Panc1 (cell line): ENCODE data around the gene WNK1. TPM values are rescaled to one million over a fixed set of nuclear protein-coding genes. Genes with fewer than 3 reads are reported as not detected.

ENCODE experiments used
- ATAC-seq: fragments of 200-7000 bp; cut with Tn5 transposase; 2 replicates; pipeline ENCODE4 v1.9.1; 2020; ENCODE audit warnings: mild to moderate bottlenecking, moderate library complexity
- BruUV-seq: library from RNA; stranded (reverse); fragments of 400-500 nt; replicated peaks from 2 replicates; lab custom pipeline; 2021; lab: Mats Ljungman, UMichigan
- CTCF ChIA-PET: fragments of 300-600 bp; sonication (Branson Sonifier 250); formaldehyde crosslinking; loops from one replicate; lab custom pipeline; 2022; ENCODE audit warnings: antibody characterized with exemption; lab: Charles Lee
- POLR2A ChIA-PET: fragments of 300-600 bp; sonication (Branson Sonifier 250); formaldehyde crosslinking; loops from one replicate; lab custom pipeline; 2022; ENCODE audit warnings: antibody characterized with exemption; lab: Charles Lee
- DNase-seq: peaks from one replicate; pipeline ENCODE4 v3.0.0-alpha.2; 2010; ENCODE audit warnings: low read depth, low spot score
- H3K27ac ChIP-seq: 2 replicates; pipeline ENCODE4 v1.5.1; 2011; ENCODE audit warnings: mild to moderate bottlenecking, low read length, inconsistent platforms
- H3K27me3 ChIP-seq: fragments of 200-500 bp; sonication (Bioruptor generic); 2 replicates; pipeline ENCODE4 v1.6.0; 2014; ENCODE audit warnings: low read length, inconsistent platforms; ENCODE audit not compliant: control insufficient read depth, insufficient read depth
- H3K36me3 ChIP-seq: fragments of 200-500 bp; sonication (Bioruptor generic); 2 replicates; pipeline ENCODE4 v1.5.1; 2014; ENCODE audit warnings: inconsistent platforms, mild to moderate bottlenecking, low read length, moderate library complexity; ENCODE audit not compliant: control insufficient read depth, insufficient read depth
- H3K4me1 ChIP-seq: 2 replicates; pipeline ENCODE4 v1.5.1; 2011; ENCODE audit warnings: inconsistent platforms, mild to moderate bottlenecking, low read length, moderate library complexity; ENCODE audit not compliant: control insufficient read depth, insufficient read depth
- H3K4me3 ChIP-seq, 2 experiments: 2 replicates each; pipeline ENCODE4 v1.5.1; 2011 to 2012; ENCODE audit warnings: low read depth in 2 of 2, low read length in 2 of 2, mild to moderate bottlenecking in 2 of 2, inconsistent platforms in 1 of 2, moderate library complexity in 1 of 2
- H3K9me3 ChIP-seq: fragments of 200-500 bp; sonication (Bioruptor generic); 2 replicates; pipeline ENCODE4 v1.5.1; 2014; ENCODE audit warnings: low read depth, mild to moderate bottlenecking, inconsistent platforms, low read length, moderate library complexity; ENCODE audit not compliant: control insufficient read depth, insufficient read depth
- CTCF ChIP-seq: fragments of 450-650 bp; IDR thresholded peaks from 2 replicates; pipeline ENCODE4 v1.5.1; 2017; ENCODE audit warnings: mild to moderate bottlenecking
- POLR2AphosphoS5 ChIP-seq: IDR thresholded peaks from 2 replicates; pipeline ENCODE4 v1.6.1; 2012; ENCODE audit warnings: mild to moderate bottlenecking, low read depth, low read length, moderate library complexity
- REST ChIP-seq, 2 experiments: IDR thresholded peaks; 2 replicates each; pipeline ENCODE4 v1.6.1; 2011 to 2012; ENCODE audit warnings: low read depth in 2 of 2, control low read depth in 1 of 2, low read length in 1 of 2, mild to moderate bottlenecking in 1 of 2, moderate library complexity in 1 of 2; ENCODE audit not compliant: insufficient read depth in 1 of 2
- SIN3A ChIP-seq: IDR thresholded peaks from 2 replicates; pipeline ENCODE4 v1.6.1; 2012; ENCODE audit warnings: low read depth, mild to moderate bottlenecking, low read length, moderate library complexity, borderline replicate concordance; ENCODE audit not compliant: insufficient read depth
- TCF7L2 ChIP-seq: IDR thresholded peaks from 2 replicates; pipeline ENCODE4 v1.6.1; 2011; ENCODE audit warnings: mild to moderate bottlenecking, low read depth, low read length, inconsistent platforms
- in situ Hi-C: cut with HindIII; loops from 2 replicates; pipeline ENCODE4 v1.10.0; 2016; ENCODE audit warnings: low sequenced_read_pairs, low pct_unique_long_range_greater_than_20kb
- intact Hi-C: fragments of 100-400 bp; cut with micrococcal nuclease; formaldehyde crosslinking; loops from one replicate; pipeline ENCODE4 v1.10.0; 2022; ENCODE audit not compliant: unreplicated experiment
- total RNA-seq: library from RNA; stranded (reverse); gene quantifications from one replicate; pipeline ENCODE4 v1.2.1, GENCODE V29; 2021; ENCODE audit not compliant: unreplicated experiment

The WNK1 gene
- total RNA-seq, 1 experiment from 2014 or later, result 181 TPM

DNA sequence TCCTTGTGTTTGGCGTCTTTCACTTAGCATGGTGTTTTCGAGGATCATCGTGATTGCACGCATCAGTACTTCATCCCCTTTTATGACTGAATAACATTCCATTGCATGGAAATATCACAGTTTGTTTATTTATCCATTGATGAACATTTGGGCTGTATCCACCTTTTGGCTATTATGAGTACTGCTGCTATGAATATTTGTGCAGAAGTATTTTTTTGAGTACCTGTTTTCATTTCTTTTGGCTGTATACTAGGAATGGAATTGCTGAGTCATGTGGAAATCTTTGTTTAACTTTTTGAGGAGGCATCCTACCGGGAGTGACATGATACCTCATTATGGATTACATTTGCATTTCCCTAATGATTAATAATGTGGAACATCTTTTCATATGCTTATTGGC lies 66.4 kb downstream of the WNK1 start:
- Histone ChIP-seq H3K9me3 (no peaks in the 10 kb centered on the region; the same call in 1 of the 2 replicates), H3K27me3 (no peaks in the 10 kb centered on the region), H3K4me3 (no peak overlapping the region), H3K4me1 (no peaks in the 10 kb centered on the region; the same call in 1 of the 2 replicates), H3K27ac (no peak overlapping the region), H3K36me3 (no peaks in the 10 kb centered on the region; the same call in 1 of the 2 replicates)
- intact Hi-C loops (no loop called here), in situ Hi-C loops (no loop called here)
- ATAC-seq, result no peak
- no TSS peak for BruUV-seq
- DNase-seq, result no peak
- CTCF ChIA-PET, result no interaction called here
- POLR2A ChIA-PET, result no interaction called here
- TF ChIP-seq POLR2AphosphoS5 (no peak), CTCF (no peak), REST (IDR thresholded peaks at IDR 0.05; ENCODE audit: insufficient read depth in 1 of 2, low read depth in 2 of 2, low read length in 1 of 2) (no peak), SIN3A (no peak), TCF7L2 (no peak)

DNA sequence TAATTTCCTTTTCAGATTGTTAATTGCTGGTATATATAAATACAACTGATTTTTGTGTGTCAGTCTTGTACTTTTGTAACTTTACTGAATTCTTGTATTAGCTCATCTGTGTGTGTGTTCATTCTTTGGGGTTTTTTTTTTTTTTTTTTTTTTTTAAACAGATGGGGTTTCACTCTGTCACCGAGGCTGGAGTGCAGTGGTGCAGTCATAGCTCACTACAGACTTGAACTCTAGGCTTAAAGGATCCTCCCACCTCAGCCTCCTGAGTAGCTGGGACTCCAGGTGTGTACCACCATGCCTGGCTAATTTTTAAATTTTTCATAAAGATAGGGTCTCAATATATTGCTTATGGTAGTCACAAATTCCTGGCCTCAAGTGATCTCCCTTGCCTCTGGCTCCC lies 68.0 kb downstream of the WNK1 start:
- ChIA-PET POLR2A (interaction anchor here (0.6 to 0.7 kb wide), 2 partner anchors 9 to 241 kb away, joined by 8 to 18 read pairs; no protein-coding TSS in a partner anchor), CTCF (no interaction called here)
- H3K27ac ChIP-seq, result no peak overlapping the region
- no peaks in the 10 kb centered on the region for H3K4me1 ChIP-seq
- no peaks in the 10 kb centered on the region; the same call in 1 of the 2 replicates for H3K36me3 ChIP-seq
- H3K27me3 ChIP-seq, result no peaks in the 10 kb centered on the region
- no peak for DNase-seq
- TF ChIP-seq SIN3A, result no peak
- ATAC-seq, result no peak
- no peak overlapping the region for H3K4me3 ChIP-seq
- in situ Hi-C loops, result no loop called here
- intact Hi-C loops, result no loop called here
- no peaks in the 10 kb centered on the region; the same call in 1 of the 2 replicates for H3K9me3 ChIP-seq
- no TSS peak for BruUV-seq

DNA sequence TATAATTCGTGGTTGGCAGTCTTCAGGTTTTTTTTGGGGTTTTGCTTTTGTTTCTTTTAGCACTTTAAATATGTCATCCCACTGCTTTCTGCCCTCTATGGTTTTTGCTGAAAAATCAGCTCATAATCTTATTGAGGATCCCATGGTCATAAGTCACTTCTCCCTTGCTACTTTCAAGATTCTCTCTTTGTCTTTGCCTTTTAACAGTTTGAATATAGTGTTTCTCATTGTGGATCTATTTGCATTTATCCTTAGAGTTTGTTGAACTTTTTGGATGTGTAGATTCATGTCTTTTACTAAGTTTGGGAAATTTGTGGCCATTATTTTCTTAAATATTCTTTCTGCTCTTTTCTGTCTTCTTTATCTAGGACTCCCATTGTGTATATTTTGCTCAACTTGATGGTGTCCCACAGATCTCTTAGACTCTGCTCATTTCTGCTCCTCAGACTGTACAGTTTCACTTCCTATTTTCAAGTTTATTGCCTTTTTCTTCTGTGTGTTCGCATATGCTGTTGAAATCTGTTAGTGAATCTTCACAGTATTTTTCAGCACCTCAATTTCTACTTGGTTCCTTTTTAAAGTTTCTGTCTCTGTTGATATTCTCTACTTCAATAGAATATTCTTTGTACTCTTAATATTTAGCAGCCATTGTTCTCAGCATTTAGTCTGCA lies 70.8 kb downstream of the WNK1 start:
- H3K4me3 ChIP-seq, result no peak overlapping the region
- intact Hi-C loops (no loop called here), in situ Hi-C loops (no loop called here)
- H3K27me3 ChIP-seq, result no peaks in the 10 kb centered on the region
- TF ChIP-seq POLR2AphosphoS5 (no peak), TCF7L2 (no peak), CTCF (no peak), SIN3A (no peak), REST (IDR thresholded peaks at IDR 0.05; ENCODE audit: insufficient read depth in 1 of 2, low read depth in 2 of 2, low read length in 1 of 2) (no peak)
- DNase-seq (no peak), ATAC-seq (no peak)
- no TSS peak for BruUV-seq
- H3K9me3 ChIP-seq, result no peaks in the 10 kb centered on the region; the same call in 1 of the 2 replicates
- POLR2A ChIA-PET, result no interaction called here
- H3K36me3 ChIP-seq, result peaks cover 2% of the 10 kb centered on the region; the same call in 1 of the 2 replicates
- no peaks in the 10 kb centered on the region for H3K4me1 ChIP-seq
- no peak overlapping the region for H3K27ac ChIP-seq
- CTCF ChIA-PET, result no interaction called here
